ENCODE measurements around the gene STXBP1. TPM values are rescaled to one million over a fixed set of nuclear protein-coding genes. Genes with fewer than 3 reads are reported as not detected.

STXBP1 gene
- total and polyA plus RNA-seq, 2 of the 13 experiments (the other 11 are each of a cell fraction or from before 2014, with no cell fraction given): 2.9 TPM

DNA sequence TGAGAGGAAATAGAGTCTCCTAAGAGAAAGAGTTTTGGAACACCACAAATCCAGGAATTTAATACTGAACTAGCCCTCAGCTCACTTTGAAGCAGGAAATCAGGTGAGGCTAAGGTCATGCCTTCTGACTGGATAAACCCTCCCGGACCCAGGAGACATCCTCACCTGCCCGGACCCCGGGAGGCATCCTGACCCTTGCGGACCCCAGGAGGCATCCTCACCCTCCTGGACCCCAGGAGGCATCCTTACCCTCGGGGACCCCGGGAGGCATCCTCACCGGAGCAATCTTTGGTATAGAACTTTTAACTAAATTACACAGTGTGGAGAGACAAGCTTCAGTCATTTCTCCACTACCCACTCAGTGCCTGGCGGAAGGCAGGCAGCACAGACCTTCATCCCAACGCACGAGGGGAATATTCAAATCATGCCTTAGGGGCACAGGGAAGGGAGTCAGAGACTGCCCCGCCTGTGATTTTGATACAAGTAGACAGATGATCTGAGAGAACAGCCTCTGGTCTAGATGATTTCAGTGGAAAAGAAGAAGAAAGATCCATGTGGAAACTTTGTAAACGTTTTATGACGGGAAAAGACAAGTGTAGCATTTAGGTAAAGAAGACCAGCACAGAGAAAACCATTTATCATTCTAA, 21.3 kb downstream of the STXBP1 start:
- Histone ChIP-seq H4K20me1 (ENCODE audit: insufficient read depth, low read length) (no peaks in the 10 kb centered on the region), H3K27me3 (ENCODE audit: control insufficient read depth in 1 of 2, insufficient read depth in 2 of 2, low read length in 2 of 2) (no peaks in the 10 kb centered on the region), H3K36me3 (replicated peaks in 1 of 2; ENCODE audit: control insufficient read depth in 1 of 2, insufficient read depth in 2 of 2, low read length in 2 of 2) (no peaks in the 10 kb centered on the region), H3K4me2 (ENCODE audit: low read depth, low read length) (no peak overlapping the region), H3K4me3 (replicated peaks in 1 of 3; ENCODE audit: insufficient read depth in 1 of 3, low read depth in 2 of 3, low read length in 3 of 3) (no peak overlapping the region), H3K9ac (ENCODE audit: insufficient read depth, low read depth, low read length) (no peak overlapping the region), H3K9me3 (ENCODE audit: low read length) (no peaks in the 10 kb centered on the region), H3K27ac (ENCODE audit: extremely low read length, insufficient read depth, low read length) (no peak overlapping the region), H3K79me2 (ENCODE audit: insufficient read depth, low read length) (no peaks in the 10 kb centered on the region), H2AFZ (ENCODE audit: low read length) (no peak overlapping the region), H3K4me1 (ENCODE audit: insufficient read depth, low read length) (peaks cover 22% of the 10 kb centered on the region)
- WGBS (ENCODE audit: low lambda C conversion rate): 81% methylated on average over 13 of the region's 13 CpGs
- ChIA-PET POLR2A (no interaction called here), CTCF (ENCODE audit: low intra/inter-chr PET ratio, low total read pairs) (no interaction called here)
- no TSS peak for BruUV-seq (replicated peaks)
- in situ Hi-C loops (cut with HindIII; ENCODE audit: extremely low pct_ligation_motif_present, low pct_unique_long_range_greater_than_20kb) (no loop called here), intact Hi-C loops (cut with micrococcal nuclease; ENCODE audit: unreplicated experiment) (no loop called here)
- no peak for TF ChIP-seq CREB3 (CRISPR knock-in tag; IDR thresholded peaks at IDR 0.05)
- no peak for TF ChIP-seq ESRRA (CRISPR knock-in tag; IDR thresholded peaks at IDR 0.05; ENCODE audit: low read depth)
- TF ChIP-seq, protein P1, sequence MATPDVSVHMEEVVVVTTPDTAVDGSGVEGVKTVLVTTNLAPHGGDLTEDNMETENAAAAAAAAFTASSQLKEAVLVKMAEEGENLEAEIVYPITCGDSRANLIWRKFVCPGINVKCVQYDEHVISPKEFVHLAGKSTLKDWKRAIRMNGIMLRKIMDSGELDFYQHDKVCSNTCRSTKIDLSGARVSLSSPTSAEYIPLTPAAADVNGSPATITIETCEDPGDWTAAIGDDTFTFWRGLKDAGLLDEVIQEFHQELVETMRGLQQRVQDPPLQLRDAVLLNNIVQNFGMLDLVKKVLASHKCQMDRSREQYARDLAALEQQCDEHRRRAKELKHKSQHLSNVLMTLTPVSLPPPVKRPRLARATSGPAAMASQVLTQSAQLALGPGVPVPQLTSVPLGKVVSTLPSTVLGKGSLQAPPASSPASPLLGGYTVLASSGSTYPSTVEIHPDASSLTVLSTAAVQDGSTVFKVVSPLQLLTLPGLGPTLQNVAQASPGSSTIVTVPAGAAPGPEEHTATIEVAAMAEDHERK (CRISPR knock-in tag; IDR thresholded peaks at IDR 0.05; ENCODE audit: low read depth): no peak
- TF ChIP-seq MEIS1 (CRISPR knock-in tag; IDR thresholded peaks at IDR 0.05; ENCODE audit: borderline replicate concordance): no peak
- TF ChIP-seq ZBTB26 (CRISPR knock-in tag; IDR thresholded peaks at IDR 0.05; ENCODE audit: borderline replicate concordance): no peak
- no peak for TF ChIP-seq FOXO1 (CRISPR knock-in tag; IDR thresholded peaks at IDR 0.05)
- no peak for TF ChIP-seq NFE2L1 (CRISPR knock-in tag; IDR thresholded peaks at IDR 0.05; ENCODE audit: borderline replicate concordance)
- TF ChIP-seq, protein P2, sequence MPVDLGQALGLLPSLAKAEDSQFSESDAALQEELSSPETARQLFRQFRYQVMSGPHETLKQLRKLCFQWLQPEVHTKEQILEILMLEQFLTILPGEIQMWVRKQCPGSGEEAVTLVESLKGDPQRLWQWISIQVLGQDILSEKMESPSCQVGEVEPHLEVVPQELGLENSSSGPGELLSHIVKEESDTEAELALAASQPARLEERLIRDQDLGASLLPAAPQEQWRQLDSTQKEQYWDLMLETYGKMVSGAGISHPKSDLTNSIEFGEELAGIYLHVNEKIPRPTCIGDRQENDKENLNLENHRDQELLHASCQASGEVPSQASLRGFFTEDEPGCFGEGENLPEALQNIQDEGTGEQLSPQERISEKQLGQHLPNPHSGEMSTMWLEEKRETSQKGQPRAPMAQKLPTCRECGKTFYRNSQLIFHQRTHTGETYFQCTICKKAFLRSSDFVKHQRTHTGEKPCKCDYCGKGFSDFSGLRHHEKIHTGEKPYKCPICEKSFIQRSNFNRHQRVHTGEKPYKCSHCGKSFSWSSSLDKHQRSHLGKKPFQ (CRISPR knock-in tag; IDR thresholded peaks at IDR 0.05; ENCODE audit: insufficient replicate concordance): no peak
- TF ChIP-seq KLF15 (CRISPR knock-in tag; IDR thresholded peaks at IDR 0.05; ENCODE audit: borderline replicate concordance): no peak
- TF ChIP-seq ZNF512B (CRISPR knock-in tag; IDR thresholded peaks at IDR 0.05; ENCODE audit: borderline replicate concordance): no peak
- no peak for DNase-seq (ENCODE audit: low spot score)
- no peak for ATAC-seq
- no peak for FAIRE-seq

Data from HepG2 (cell line).